ENCODE data around the gene CLASP1. TPM values are rescaled to one million over a fixed set of nuclear protein-coding genes. Genes with fewer than 3 reads are reported as not detected.

Gene CLASP1
- total RNA-seq, 2 experiments from 2014 or later = 33.8 to 72.4 TPM

DNA sequence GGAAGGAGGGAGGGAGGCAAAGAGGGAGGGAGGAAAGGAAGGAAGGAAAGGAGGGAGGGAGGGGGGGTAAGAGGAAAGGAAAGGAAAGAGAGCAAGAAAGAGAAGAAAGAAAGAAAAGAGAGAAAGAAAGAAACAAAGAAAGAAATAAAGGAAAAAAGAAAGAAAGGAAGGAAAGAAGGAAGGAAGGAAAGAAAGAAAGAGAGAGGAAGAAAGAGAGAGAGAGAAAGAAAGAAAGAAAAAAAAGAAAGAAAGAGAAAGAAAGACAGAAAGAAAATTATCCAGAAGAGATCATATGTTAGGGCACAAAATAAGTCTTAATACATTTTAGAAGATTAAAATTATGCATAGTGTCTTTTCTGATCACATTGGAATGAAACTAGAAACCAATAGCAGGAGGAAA lies 339.9 kb downstream of the CLASP1 start:
- Histone ChIP-seq H3K4me1 (ENCODE audit: insufficient read depth, low read length, poor library complexity, severe bottlenecking) (no peaks in the 10 kb centered on the region), H3K4me3 (ENCODE audit: low read depth, low read length, poor library complexity, severe bottlenecking) (no peak overlapping the region), H3K9me3 (ENCODE audit: low read length) (no peaks in the 10 kb centered on the region), H2AFZ (ENCODE audit: low read length) (no peak overlapping the region), H4K20me1 (ENCODE audit: insufficient read depth, low read length) (no peaks in the 10 kb centered on the region), H3K4me2 (ENCODE audit: low read length) (no peak overlapping the region), H3K79me2 (ENCODE audit: insufficient read depth, low read depth, low read length) (no peaks in the 10 kb centered on the region), H3K9me2 (ENCODE audit: insufficient read depth, low read length) (no peaks in the 10 kb centered on the region), H3K36me3 (ENCODE audit: insufficient read depth, low read length) (no peaks in the 10 kb centered on the region), H3K27ac (ENCODE audit: low read depth, low read length, poor library complexity, severe bottlenecking) (no peak overlapping the region)
- ChIA-PET POLR2A (no interaction called here), CTCF (ENCODE audit: unreplicated experiment) (no interaction called here)
- TF ChIP-seq EZH2phosphoT487 (IDR thresholded peaks at IDR 0.05; ENCODE audit: borderline replicate concordance, low read depth, low read length) (no peak), CTCF (conservative IDR thresholded peaks at IDR 0.05; ENCODE audit: low read length) (no peak)
- no peak for DNase-seq (ENCODE audit: low spot score)
- no TSS peak for BruUV-seq (replicated peaks)
- intact Hi-C loops (cut with micrococcal nuclease; ENCODE audit: unreplicated experiment) = no loop called here

GRCh38 chr2:121307048-121307447 lies 342.2 kb downstream of the CLASP1 start:
- Histone ChIP-seq H3K9me2 (ENCODE audit: insufficient read depth, low read length) (no peaks in the 10 kb centered on the region), H3K27ac (ENCODE audit: low read depth, low read length, poor library complexity, severe bottlenecking) (no peak overlapping the region), H3K4me2 (ENCODE audit: low read length) (no peak overlapping the region), H3K9me3 (ENCODE audit: low read length) (no peaks in the 10 kb centered on the region), H2AFZ (ENCODE audit: low read length) (no peak overlapping the region), H3K4me3 (ENCODE audit: low read depth, low read length, poor library complexity, severe bottlenecking) (no peak overlapping the region), H3K79me2 (ENCODE audit: insufficient read depth, low read depth, low read length) (no peaks in the 10 kb centered on the region), H3K36me3 (ENCODE audit: insufficient read depth, low read length) (no peaks in the 10 kb centered on the region), H3K4me1 (ENCODE audit: insufficient read depth, low read length, poor library complexity, severe bottlenecking) (no peaks in the 10 kb centered on the region), H4K20me1 (ENCODE audit: insufficient read depth, low read length) (no peaks in the 10 kb centered on the region)
- CTCF ChIA-PET (ENCODE audit: unreplicated experiment) = no interaction called here
- intact Hi-C loops (cut with micrococcal nuclease; ENCODE audit: unreplicated experiment) = no loop called here
- no TSS peak for BruUV-seq (replicated peaks)
- TF ChIP-seq EZH2phosphoT487 (IDR thresholded peaks at IDR 0.05; ENCODE audit: borderline replicate concordance, low read depth, low read length) (no peak), CTCF (conservative IDR thresholded peaks at IDR 0.05; ENCODE audit: low read length) (no peak)
- POLR2A ChIA-PET = no interaction called here
- DNase-seq (ENCODE audit: low spot score) = no peak

DNA sequence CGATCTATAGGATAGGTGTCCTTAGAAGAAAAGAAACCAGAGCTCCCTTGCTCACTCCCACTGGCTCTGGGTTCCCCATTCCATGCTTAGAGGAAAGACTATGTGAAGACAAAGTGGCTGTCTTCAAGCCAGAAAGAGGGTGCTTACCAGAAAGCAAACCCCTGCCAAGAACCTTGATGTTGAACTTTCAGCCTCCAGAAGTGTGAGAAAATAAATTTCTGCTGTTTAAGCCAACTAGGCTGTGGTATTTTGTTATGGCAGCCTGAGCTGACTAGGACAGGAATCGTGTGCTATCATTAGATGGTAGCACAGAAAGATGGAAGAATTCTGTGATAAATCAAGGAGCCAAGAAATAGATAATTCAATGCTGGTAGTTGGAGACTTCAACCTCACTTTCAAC lies 344.3 kb downstream of the CLASP1 start:
- Histone ChIP-seq H3K4me2 (ENCODE audit: low read length) (no peak overlapping the region), H3K36me3 (ENCODE audit: insufficient read depth, low read length) (no peaks in the 10 kb centered on the region), H4K20me1 (ENCODE audit: insufficient read depth, low read length) (no peaks in the 10 kb centered on the region), H2AFZ (ENCODE audit: low read length) (no peak overlapping the region), H3K9me2 (ENCODE audit: insufficient read depth, low read length) (no peaks in the 10 kb centered on the region), H3K9me3 (ENCODE audit: low read length) (no peaks in the 10 kb centered on the region), H3K79me2 (ENCODE audit: insufficient read depth, low read depth, low read length) (no peaks in the 10 kb centered on the region), H3K4me3 (ENCODE audit: low read depth, low read length, poor library complexity, severe bottlenecking) (no peak overlapping the region), H3K27ac (ENCODE audit: low read depth, low read length, poor library complexity, severe bottlenecking) (no peak overlapping the region), H3K4me1 (ENCODE audit: insufficient read depth, low read length, poor library complexity, severe bottlenecking) (no peaks in the 10 kb centered on the region)
- POLR2A ChIA-PET = no interaction called here
- CTCF ChIA-PET (ENCODE audit: unreplicated experiment) = no interaction called here
- TF ChIP-seq EZH2phosphoT487 (IDR thresholded peaks at IDR 0.05; ENCODE audit: borderline replicate concordance, low read depth, low read length) (no peak), CTCF (conservative IDR thresholded peaks at IDR 0.05; ENCODE audit: low read length) (no peak)
- no peak for DNase-seq (ENCODE audit: low spot score)
- intact Hi-C loops (cut with micrococcal nuclease; ENCODE audit: unreplicated experiment) = no loop called here
- no TSS peak for BruUV-seq (replicated peaks)
